Calu3 (cell line): ENCODE measurements around the gene KCNK13. TPM values are rescaled to one million over a fixed set of nuclear protein-coding genes. Genes with fewer than 3 reads are reported as not detected.
"Not testable (repeated sequence)": the region's sequence is repeated elsewhere in the genome, so short reads cannot be mapped to it uniquely, and the experiment has no call there.

Source experiments
- BruUV-seq: library from RNA; stranded (reverse); fragments of 400-500 nt; replicated peaks from 2 replicates; lab custom pipeline; 2021; lab: Mats Ljungman, UMichigan
- CTCF ChIA-PET: fragments of 300-600 bp; sonication (Branson Sonifier 250); formaldehyde crosslinking; loops from one replicate; lab custom pipeline; 2022; ENCODE audit warnings: antibody characterized with exemption; lab: Charles Lee
- DNase-seq: peaks from one replicate; pipeline ENCODE4 v3.0.0; 2022
- H3K27ac Mint-ChIP-seq: one replicate; pipeline ENCODE4 v1.8.0; 2022; ENCODE audit warnings: mixed read lengths; ENCODE audit not compliant: unreplicated experiment
- H3K27me3 Mint-ChIP-seq: one replicate; pipeline ENCODE4 v1.8.0; 2022; ENCODE audit warnings: mixed read lengths; ENCODE audit not compliant: unreplicated experiment
- H3K36me3 Mint-ChIP-seq: one replicate; pipeline ENCODE4 v1.8.0; 2022; ENCODE audit warnings: mild to moderate bottlenecking, moderate library complexity, mixed read lengths; ENCODE audit not compliant: insufficient read depth, unreplicated experiment
- H3K4me1 Mint-ChIP-seq: one replicate; pipeline ENCODE4 v1.8.0; 2022; ENCODE audit warnings: mild to moderate bottlenecking, low read depth, mixed read lengths; ENCODE audit not compliant: unreplicated experiment
- H3K4me3 Mint-ChIP-seq: one replicate; pipeline ENCODE4 v1.8.0; 2022; ENCODE audit warnings: mild to moderate bottlenecking, low read depth, moderate library complexity, mixed read lengths; ENCODE audit not compliant: unreplicated experiment
- H3K9me3 Mint-ChIP-seq: one replicate; pipeline ENCODE4 v1.8.0; 2022; ENCODE audit warnings: low read depth, mixed read lengths; ENCODE audit not compliant: unreplicated experiment
- CTCF ChIP-seq: fragments of 200-600 bp; IDR thresholded peaks from one replicate; pipeline ENCODE4 v1.8.0; 2022; ENCODE audit warnings: antibody characterized with exemption; ENCODE audit not compliant: unreplicated experiment
- intact Hi-C: fragments of 100-400 bp; cut with micrococcal nuclease; formaldehyde crosslinking; loops from one replicate; pipeline ENCODE4 v1.10.0; 2022; ENCODE audit not compliant: unreplicated experiment
- total RNA-seq: library from RNA; stranded (reverse); gene quantifications from 2 replicates; pipeline ENCODE4 v1.2.3, GENCODE V29; 2022

KCNK13 gene
- total RNA-seq, 1 experiment from 2014 or later = not detected

GRCh38 chr14:90201344-90201743 lies 139.6 kb downstream of the KCNK13 start:
- H3K9me3 Mint-ChIP-seq = no peaks in the 10 kb centered on the region
- H3K4me3 Mint-ChIP-seq = no peak overlapping the region
- TF ChIP-seq CTCF = no peak
- no peaks in the 10 kb centered on the region for H3K36me3 Mint-ChIP-seq
- BruUV-seq = no TSS peak
- intact Hi-C loops = no loop called here
- peaks cover 37% of the 10 kb centered on the region for H3K27me3 Mint-ChIP-seq
- peaks cover 9% of the 10 kb centered on the region for H3K4me1 Mint-ChIP-seq
- no peak overlapping the region for H3K27ac Mint-ChIP-seq
- CTCF ChIA-PET = no interaction called here
- no peak for DNase-seq

- Mint-ChIP-seq H3K27ac (no peak overlapping the region), H3K36me3 (no peaks in the 10 kb centered on the region), H3K4me3 (no peak overlapping the region), H3K9me3 (no peaks in the 10 kb centered on the region), H3K4me1 (peaks cover 9% of the 10 kb centered on the region), H3K27me3 (peaks cover 13% of the 10 kb centered on the region)
- CTCF ChIA-PET = interaction anchor here (0.5 to 0.6 kb wide), 2 partner anchors 26 to 33 kb away, joined by 3 read pairs; no protein-coding TSS in a partner anchor
- no peak for TF ChIP-seq CTCF
- BruUV-seq = no TSS peak
- no peak for DNase-seq
- intact Hi-C loops = no loop called here
Observed at GRCh38 chr14:90204516-90204915, 142.7 kb downstream of the KCNK13 start.

DNA sequence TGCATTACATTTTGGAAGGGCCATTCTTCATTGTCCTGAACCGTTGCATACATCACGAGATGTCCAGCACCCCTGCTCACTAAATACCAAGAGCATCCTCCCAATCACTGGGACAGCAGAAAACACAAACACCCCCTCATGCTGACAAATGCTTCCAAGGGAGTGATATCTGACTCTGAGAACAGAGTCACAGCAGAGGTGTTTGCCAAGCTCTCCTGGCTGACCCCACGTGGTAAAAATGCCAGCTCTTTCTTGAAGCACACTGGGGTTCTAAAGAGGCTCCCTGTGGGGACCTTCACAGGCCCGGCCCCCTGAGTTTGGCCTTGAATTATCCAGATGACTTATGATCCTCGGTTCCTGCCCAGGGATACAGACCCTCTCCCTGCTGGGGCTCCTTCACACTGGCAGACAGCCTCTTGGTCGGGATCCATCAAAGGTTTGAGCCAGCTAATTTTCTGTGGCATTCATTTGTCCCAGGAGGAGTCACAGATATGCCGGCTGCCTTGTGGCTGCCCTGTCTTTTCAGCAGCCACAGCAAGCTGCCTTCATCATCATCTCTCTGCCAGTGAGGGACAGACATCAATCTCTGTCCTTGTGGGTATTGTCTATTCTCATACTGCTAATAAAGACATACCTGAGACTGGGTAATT lies 151.4 kb downstream of the KCNK13 start:
- BruUV-seq = no TSS peak
- no peak for TF ChIP-seq CTCF
- no peak overlapping the region for H3K27ac Mint-ChIP-seq
- H3K4me3 Mint-ChIP-seq = no peak overlapping the region
- peaks cover 34% of the 10 kb centered on the region for H3K27me3 Mint-ChIP-seq
- CTCF ChIA-PET = no interaction called here
- H3K4me1 Mint-ChIP-seq = no peaks in the 10 kb centered on the region
- no peak for DNase-seq
- no peaks in the 10 kb centered on the region for H3K36me3 Mint-ChIP-seq
- H3K9me3 Mint-ChIP-seq = no peaks in the 10 kb centered on the region
- intact Hi-C loops = no loop called here

GRCh38 chr14:90228478-90228877 lies 166.7 kb downstream of the KCNK13 start:
- H3K4me1 Mint-ChIP-seq = no peaks in the 10 kb centered on the region
- no peak overlapping the region for H3K27ac Mint-ChIP-seq
- no peak for TF ChIP-seq CTCF
- intact Hi-C loops = no loop called here
- CTCF ChIA-PET = no interaction called here
- no peaks in the 10 kb centered on the region for H3K9me3 Mint-ChIP-seq
- H3K27me3 Mint-ChIP-seq = peaks cover 63% of the 10 kb centered on the region
- H3K4me3 Mint-ChIP-seq = no peak overlapping the region
- H3K36me3 Mint-ChIP-seq = no peaks in the 10 kb centered on the region
- no peak for DNase-seq
- BruUV-seq = no TSS peak

DNA sequence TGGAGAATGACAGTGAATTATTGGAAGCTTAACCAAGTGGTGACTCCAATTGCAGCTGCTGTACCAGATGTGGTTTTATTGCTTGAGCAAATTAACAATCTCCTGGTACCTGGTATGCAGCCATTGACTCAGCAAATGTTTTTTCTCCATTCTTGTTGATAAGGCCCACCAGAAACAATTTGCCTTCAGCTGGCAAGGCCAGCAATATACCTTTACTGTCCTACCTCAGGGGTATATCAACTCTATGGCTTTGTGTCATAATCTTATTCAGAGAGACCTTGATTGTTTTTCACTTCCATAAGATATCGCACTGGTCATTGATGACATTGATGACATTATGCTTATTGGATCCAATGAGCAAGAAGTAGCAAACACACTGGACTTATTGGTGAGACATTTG lies 168.1 kb downstream of the KCNK13 start:
- H3K4me1 Mint-ChIP-seq, intact Hi-C loops, H3K4me3 Mint-ChIP-seq, H3K36me3 Mint-ChIP-seq, H3K9me3 Mint-ChIP-seq, BruUV-seq, H3K27ac Mint-ChIP-seq, CTCF ChIA-PET, DNase-seq: not testable (repeated sequence)
- peaks cover 69% of the 10 kb centered on the region for H3K27me3 Mint-ChIP-seq
